Measurements from ENCODE around the gene GPR157. TPM values are rescaled to one million over a fixed set of nuclear protein-coding genes. Genes with fewer than 3 reads are reported as not detected.

GPR157 gene
- total and polyA plus RNA-seq, 2 donors (not counting 1 experiment from before 2014, with no cell fraction given), result 2.0 to 21.2 TPM

DNA sequence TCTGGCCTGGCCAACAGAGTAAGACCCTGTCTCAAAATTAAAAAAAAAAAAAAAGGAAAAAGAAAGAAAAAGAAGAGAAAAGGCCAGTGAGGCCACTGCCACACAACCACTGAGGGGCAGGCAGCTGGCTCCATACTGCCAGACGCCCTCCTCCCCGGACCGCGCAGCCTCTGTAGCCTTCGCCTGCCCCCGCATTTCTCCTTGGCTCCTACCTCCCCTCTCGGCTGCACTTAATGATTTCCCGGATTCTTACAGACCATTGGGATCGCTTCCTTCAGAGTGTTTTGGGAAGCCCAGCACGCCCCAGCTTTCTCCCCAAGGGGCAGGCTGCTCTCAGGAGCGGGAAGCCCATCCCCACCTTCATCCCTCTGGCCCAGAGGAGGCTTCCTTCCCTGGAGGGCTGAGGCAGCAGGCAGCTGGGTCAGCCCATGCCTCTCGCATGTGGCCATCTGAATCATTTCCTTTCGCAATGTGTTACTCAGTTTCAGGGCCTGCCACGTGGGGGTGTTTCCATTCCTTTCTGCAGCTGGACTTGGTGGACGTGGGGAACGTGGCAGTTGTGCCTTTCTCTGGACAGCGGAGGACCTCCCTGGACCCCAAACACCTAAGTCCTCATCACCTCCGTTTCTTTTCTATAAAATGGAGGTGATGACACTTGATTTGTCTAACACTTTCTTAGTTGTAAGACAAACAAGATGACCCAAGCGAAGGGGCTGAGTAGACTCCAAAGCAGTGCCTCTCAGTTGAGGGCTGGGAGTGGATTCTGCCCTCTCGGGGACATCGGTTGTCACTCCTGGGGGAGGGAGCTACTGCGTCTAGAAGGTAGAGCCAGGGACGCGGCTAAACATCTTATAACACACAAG is 61.7 kb downstream of the GPR157 start:
- Histone ChIP-seq H3K36me3 (replicated peaks in 1 of 2; ENCODE audit: control extremely low read depth in 1 of 2, control insufficient read depth in 1 of 2, extremely low read depth in 1 of 2, insufficient read depth in 2 of 2, low read length in 1 of 2) (no peaks in the 10 kb centered on the region), H3K4me2 (replicated peaks; ENCODE audit: low read depth, low read length, poor library complexity, severe bottlenecking) (no peak overlapping the region), H3K9me3 (ENCODE audit: control extremely low read depth in 1 of 3, control insufficient read depth in 2 of 3, insufficient read depth in 1 of 3, low read length in 2 of 3) (no peaks in the 10 kb centered on the region), H3K27me3 (replicated peaks in 1 of 4; ENCODE audit: control extremely low read depth in 1 of 4, control insufficient read depth in 3 of 4, insufficient read depth in 4 of 4, low read length in 3 of 4) (no peaks in the 10 kb centered on the region), H3K9ac (ENCODE audit: low read length) (no peak overlapping the region), H3K4me3 (ENCODE audit: control extremely low read depth in 1 of 5, extremely low read depth in 1 of 5, insufficient read depth in 1 of 5, low read depth in 2 of 5, low read length in 4 of 5) (no peak overlapping the region), H3K27ac (ENCODE audit: low read length in 2 of 2) (no peak overlapping the region), H4K20me1 (ENCODE audit: control insufficient read depth, insufficient read depth, low read length, poor library complexity, severe bottlenecking) (no peaks in the 10 kb centered on the region), H3K4me1 (ENCODE audit: control insufficient read depth in 2 of 2, insufficient read depth in 2 of 2, low read length in 2 of 2) (peaks cover 39 to 56% of the 10 kb centered on the region in 2 donors), H2AFZ (ENCODE audit: insufficient read depth, low read depth, low read length, poor library complexity, severe bottlenecking) (no peak overlapping the region), H3K79me2 (ENCODE audit: control insufficient read depth, insufficient read depth, low read length) (peaks cover 42% of the 10 kb centered on the region)
- CTCF ChIA-PET, result interaction anchor here (0.6 kb wide), 1 partner anchor 30 kb away, joined by 3 read pairs; no protein-coding TSS in a partner anchor
- POLR2A ChIA-PET, result interaction anchor here (0.6 to 0.7 kb wide), 3 partner anchors 46 to 684 kb away, joined by 3 to 4 read pairs (median 3); no protein-coding TSS in a partner anchor
- no peak for DNase-seq
- Mint-ChIP-seq H3K4me3 (peak overlapping the region; percentile 66), H3K9me3 (ENCODE audit: insufficient read depth) (no peaks in the 10 kb centered on the region), H3K27me3 (no peaks in the 10 kb centered on the region), H3K27ac (peak overlapping the region; percentile 59), H3K4me1 (peaks cover 66% of the 10 kb centered on the region)
- 85% methylated on average over 16 of the region's 24 CpGs for WGBS (ENCODE audit: insufficient coverage)
- intact Hi-C loops (cut with micrococcal nuclease), result no loop called here
- TF ChIP-seq EZH2 (IDR thresholded peaks at IDR 0.05; ENCODE audit: borderline replicate concordance, insufficient read depth, low read depth, low read length, poor library complexity, severe bottlenecking), result no peak
- TF ChIP-seq, protein P1, sequence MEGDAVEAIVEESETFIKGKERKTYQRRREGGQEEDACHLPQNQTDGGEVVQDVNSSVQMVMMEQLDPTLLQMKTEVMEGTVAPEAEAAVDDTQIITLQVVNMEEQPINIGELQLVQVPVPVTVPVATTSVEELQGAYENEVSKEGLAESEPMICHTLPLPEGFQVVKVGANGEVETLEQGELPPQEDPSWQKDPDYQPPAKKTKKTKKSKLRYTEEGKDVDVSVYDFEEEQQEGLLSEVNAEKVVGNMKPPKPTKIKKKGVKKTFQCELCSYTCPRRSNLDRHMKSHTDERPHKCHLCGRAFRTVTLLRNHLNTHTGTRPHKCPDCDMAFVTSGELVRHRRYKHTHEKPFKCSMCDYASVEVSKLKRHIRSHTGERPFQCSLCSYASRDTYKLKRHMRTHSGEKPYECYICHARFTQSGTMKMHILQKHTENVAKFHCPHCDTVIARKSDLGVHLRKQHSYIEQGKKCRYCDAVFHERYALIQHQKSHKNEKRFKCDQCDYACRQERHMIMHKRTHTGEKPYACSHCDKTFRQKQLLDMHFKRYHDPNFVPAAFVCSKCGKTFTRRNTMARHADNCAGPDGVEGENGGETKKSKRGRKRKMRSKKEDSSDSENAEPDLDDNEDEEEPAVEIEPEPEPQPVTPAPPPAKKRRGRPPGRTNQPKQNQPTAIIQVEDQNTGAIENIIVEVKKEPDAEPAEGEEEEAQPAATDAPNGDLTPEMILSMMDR (IDR thresholded peaks at IDR 0.05), result no peak
- ATAC-seq (ENCODE audit: low read depth), result no peak

DNA sequence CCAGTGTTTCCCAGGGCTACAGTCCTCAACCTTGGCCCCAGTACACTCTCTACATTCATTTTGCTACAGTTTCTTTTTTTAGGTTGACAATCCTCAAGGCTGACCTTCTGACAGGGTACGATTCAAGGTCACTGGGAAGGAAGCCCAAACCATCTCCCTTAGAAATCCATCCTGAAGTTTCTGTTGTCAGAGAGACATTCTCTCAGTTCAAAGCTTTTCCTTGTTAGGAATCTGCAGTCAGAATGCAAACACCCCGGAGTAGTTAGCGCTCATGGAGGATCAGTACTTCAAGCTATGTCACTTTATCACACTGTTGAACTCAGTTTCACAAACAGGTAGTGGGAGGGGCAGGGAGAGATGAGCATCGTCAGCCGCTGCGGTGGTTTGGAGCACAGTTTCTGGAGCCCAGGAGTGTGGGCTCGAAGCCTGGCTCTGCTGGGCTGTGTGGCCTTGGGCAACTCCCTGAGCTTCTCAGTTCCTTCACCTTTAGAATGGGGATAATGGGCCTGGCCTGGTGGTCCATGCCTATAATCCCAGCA is 63.6 kb downstream of the GPR157 start:
- POLR2A ChIA-PET, result interaction anchor here (0.6 kb wide), 1 partner anchor 630 kb away, joined by 3 read pairs; no protein-coding TSS in a partner anchor
- Histone ChIP-seq H3K27ac (ENCODE audit: low read length in 2 of 2) (no peak overlapping the region), H3K4me2 (replicated peaks; ENCODE audit: low read depth, low read length, poor library complexity, severe bottlenecking) (no peak overlapping the region)

More for the DNA sequence above, 63.6 kb downstream of the GPR157 start:
- Histone ChIP-seq H3K4me1 (ENCODE audit: control insufficient read depth in 2 of 2, insufficient read depth in 2 of 2, low read length in 2 of 2) (peaks cover 33 to 49% of the 10 kb centered on the region in 2 donors), H2AFZ (ENCODE audit: insufficient read depth, low read depth, low read length, poor library complexity, severe bottlenecking) (no peak overlapping the region), H3K9ac (ENCODE audit: low read length) (no peak overlapping the region), H3K79me2 (ENCODE audit: control insufficient read depth, insufficient read depth, low read length) (peaks cover 46% of the 10 kb centered on the region), H3K4me3 (ENCODE audit: control extremely low read depth in 1 of 5, extremely low read depth in 1 of 5, insufficient read depth in 1 of 5, low read depth in 2 of 5, low read length in 4 of 5) (no peak overlapping the region), H3K36me3 (replicated peaks in 1 of 2; ENCODE audit: control extremely low read depth in 1 of 2, control insufficient read depth in 1 of 2, extremely low read depth in 1 of 2, insufficient read depth in 2 of 2, low read length in 1 of 2) (no peaks in the 10 kb centered on the region), H4K20me1 (ENCODE audit: control insufficient read depth, insufficient read depth, low read length, poor library complexity, severe bottlenecking) (no peaks in the 10 kb centered on the region), H3K9me3 (ENCODE audit: control extremely low read depth in 1 of 3, control insufficient read depth in 2 of 3, insufficient read depth in 1 of 3, low read length in 2 of 3) (no peaks in the 10 kb centered on the region), H3K27me3 (replicated peaks in 1 of 4; ENCODE audit: control extremely low read depth in 1 of 4, control insufficient read depth in 3 of 4, insufficient read depth in 4 of 4, low read length in 3 of 4) (no peaks in the 10 kb centered on the region)
- DNase-seq (no peak), ATAC-seq (ENCODE audit: low read depth) (no peak)
- no peak overlapping the region for H3K27ac Mint-ChIP-seq
- peaks cover 64% of the 10 kb centered on the region for H3K4me1 Mint-ChIP-seq
- peak overlapping the region; percentile 43 for H3K4me3 Mint-ChIP-seq
- H3K9me3 Mint-ChIP-seq (ENCODE audit: insufficient read depth), result no peaks in the 10 kb centered on the region
- 94% methylated on average over 6 of the region's 7 CpGs for WGBS (ENCODE audit: insufficient coverage)
- no peak for TF ChIP-seq EZH2 (IDR thresholded peaks at IDR 0.05; ENCODE audit: borderline replicate concordance, insufficient read depth, low read depth, low read length, poor library complexity, severe bottlenecking)
- TF ChIP-seq, protein P1 (IDR thresholded peaks at IDR 0.05), result no peak
- no peaks in the 10 kb centered on the region for H3K27me3 Mint-ChIP-seq
- CTCF ChIA-PET, result interaction anchor here (2.0 kb wide), 1 partner anchor 36 kb away, joined by 5 read pairs; no protein-coding TSS in a partner anchor
- intact Hi-C loops (cut with micrococcal nuclease), result no loop called here

All from B cell (primary cell).